Measurements from ENCODE around the gene COL20A1.

DNA sequence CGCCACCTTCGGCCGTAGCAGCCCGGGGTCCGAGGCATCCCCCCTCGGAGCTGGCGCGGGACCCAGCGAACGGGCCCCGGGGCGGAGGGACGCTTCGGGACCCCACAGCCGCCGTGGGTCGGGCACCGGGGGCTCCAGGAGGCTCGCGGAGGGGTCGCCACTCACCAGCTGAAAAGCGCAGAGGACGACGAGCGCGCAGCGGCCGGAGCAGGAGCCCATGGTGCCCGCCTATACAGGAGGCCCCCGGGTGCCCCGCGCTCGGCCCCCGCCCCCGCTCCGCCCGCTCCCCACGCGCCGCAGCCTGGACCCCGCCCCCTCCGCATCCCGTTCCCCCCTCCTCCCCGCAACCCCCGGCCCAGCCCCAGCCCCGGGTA is 38.8 kb upstream of the COL20A1 start, which contains the start of gene NKAIN4:
- TF ChIP-seq FIP1L1 (IDR thresholded peaks at IDR 0.05; ENCODE audit: borderline replicate concordance, insufficient read depth, low read depth, low read length) (no peak), MYC (CRISPR knock-in tag; IDR thresholded peaks at IDR 0.05; ENCODE audit: borderline replicate concordance) (no peak), ZNF207 (IDR thresholded peaks at IDR 0.05; ENCODE audit: borderline replicate concordance) (no peak), SIN3A (IDR thresholded peaks at IDR 0.05; ENCODE audit: borderline replicate concordance, low read depth, low read length) (no peak), HNF4A (CRISPR knock-in tag; IDR thresholded peaks at IDR 0.05) (no peak), ZFP36 (IDR thresholded peaks at IDR 0.05; ENCODE audit: borderline replicate concordance, low read depth, low read length, partially characterized antibody) (no peak), ZNF792 (CRISPR knock-in tag; IDR thresholded peaks at IDR 0.05) (no peak), POGZ (CRISPR knock-in tag; IDR thresholded peaks at IDR 0.05) (no peak), SRSF1 (optimal IDR thresholded peaks at IDR 0.05; ENCODE audit: low read depth, low read length) (no peak)
- TF ChIP-seq, protein P1, sequence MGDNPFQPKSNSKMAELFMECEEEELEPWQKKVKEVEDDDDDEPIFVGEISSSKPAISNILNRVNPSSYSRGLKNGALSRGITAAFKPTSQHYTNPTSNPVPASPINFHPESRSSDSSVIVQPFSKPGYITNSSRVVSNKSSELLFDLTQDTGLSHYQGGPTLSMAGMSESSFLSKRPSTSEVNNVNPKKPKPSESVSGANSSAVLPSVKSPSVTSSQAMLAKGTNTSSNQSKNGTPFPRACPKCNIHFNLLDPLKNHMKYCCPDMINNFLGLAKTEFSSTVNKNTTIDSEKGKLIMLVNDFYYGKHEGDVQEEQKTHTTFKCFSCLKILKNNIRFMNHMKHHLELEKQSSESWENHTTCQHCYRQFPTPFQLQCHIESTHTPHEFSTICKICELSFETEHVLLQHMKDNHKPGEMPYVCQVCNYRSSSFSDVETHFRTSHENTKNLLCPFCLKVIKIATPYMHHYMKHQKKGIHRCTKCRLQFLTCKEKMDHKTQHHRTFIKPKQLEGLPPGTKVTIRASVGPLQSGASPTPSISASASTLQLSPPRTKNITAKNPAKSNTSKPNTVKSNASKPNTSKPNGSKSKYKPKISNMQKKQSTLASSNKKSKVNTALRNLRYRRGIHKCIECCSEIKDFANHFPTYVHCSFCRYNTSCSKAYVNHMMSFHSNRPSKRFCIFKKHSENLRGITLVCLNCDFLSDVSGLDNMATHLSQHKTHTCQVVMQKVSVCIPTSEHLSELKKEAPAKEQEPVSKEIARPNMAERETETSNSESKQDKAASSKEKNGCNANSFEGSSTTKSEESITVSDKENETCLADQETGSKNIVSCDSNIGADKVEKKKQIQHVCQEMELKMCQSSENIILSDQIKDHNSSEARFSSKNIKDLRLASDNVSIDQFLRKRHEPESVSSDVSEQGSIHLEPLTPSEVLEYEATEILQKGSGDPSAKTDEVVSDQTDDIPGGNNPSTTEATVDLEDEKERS (CRISPR knock-in tag; IDR thresholded peaks at IDR 0.05): no peak
